Pancreas (tissue), 10 donors: ENCODE measurements around the gene RPTOR. TPM values are rescaled to one million over a fixed set of nuclear protein-coding genes. Genes with fewer than 3 reads are reported as not detected.

Experiments
- ATAC-seq, 4 donors: fragments of 200-7000 bp; cut with Tn5 transposase; one replicate each; pipeline versions ENCODE4 v1.8.0 to v1.9.1; 2020; ENCODE audit warnings: mild to moderate bottlenecking in 4 of 4, moderate library complexity in 4 of 4
- DNase-seq, 6 donors: peaks; one replicate each; pipeline ENCODE4 v3.0.0-alpha.2; 2020
- FAIRE-seq: peaks from 2 replicates; lab custom pipeline; 2012; peaks lifted over from hg19 to GRCh38; lab: Jason Lieb, UNC
- H3K27ac ChIP-seq, 4 donors: fragments of 200-600 bp; sonication (generic); 1 replicate in 3 of 4; 2 replicates in 1 of 4; pipeline versions ENCODE4 v1.5.0 to v1.8.0; 2020
- H3K27me3 ChIP-seq, 4 donors: fragments of 200-600 bp; one replicate each; pipeline ENCODE4 v1.8.0; 2021
- H3K36me3 ChIP-seq, 3 donors: fragments of 200-600 bp; sonication (generic) in 1 of 3; one replicate each; pipeline versions ENCODE4 v1.5.0 to v1.8.0; 2020 to 2021
- H3K4me1 ChIP-seq, 3 donors: fragments of 200-600 bp; one replicate each; pipeline ENCODE4 v1.8.0; 2021
- H3K4me3 ChIP-seq, 4 donors: fragments of 200-600 bp; sonication (generic) in 2 of 4; one replicate each; pipeline versions ENCODE4 v1.5.0 to v1.8.0; 2020 to 2021
- H3K9me3 ChIP-seq, 4 donors: fragments of 200-600 bp; one replicate each; pipeline ENCODE4 v1.8.0; 2021
- CTCF ChIP-seq, 4 donors: fragments of 200-600 bp; sonication (generic) in 3 of 4; IDR thresholded peaks; one replicate each; pipeline versions ENCODE4 v1.5.0 to v1.8.0; 2021; ENCODE audit warnings: antibody characterized with exemption in 4 of 4
- WGBS, 2 donors: extraction: QIAGEN DNeasy Blood & Tissue Kit; methylation state at CpG; one replicate each; pipeline ENCODE4 v1.1.7; 2013; 5-methylcytosine and 5-hydroxymethylcytosine counted together
- intact Hi-C, 3 donors: fragments of 100-400 bp; cut with DNase I; formaldehyde crosslinking; loops; one replicate each; pipeline versions ENCODE4 v1.11.1 to v1.14.2; 2022
- polyA plus RNA-seq, 2 donors: library from polyadenylated mRNA; stranded (reverse); fragments of 200-250 nt; gene quantifications; one replicate each; pipeline ENCODE4 v1.2.3, GENCODE V29; 2013
- total RNA-seq, 6 donors: library from RNA; stranded (reverse); fragmentation: NEBNext Ultra II Directional in 4 of 6; extraction: Animal tissue kit (Norgen Biotek cat#: 25700) in 4 of 6; gene quantifications; one replicate each; pipeline versions ENCODE4 v1.2.1 to v1.2.4, GENCODE V29; 2021 to 2023
- donor health status: healthy with polysubstance abuse.
- donor health status: DM: no; HTN: no; CAD: no; lungs with moderate emphysema.
- donor health status: DM: no; HTN: no; CAD: no.
- donor health status: control.
- donor health status: control.
- donor health status: Bipolar disorder and iron deficiency.
- donor health status: DM: yes; HTN: yes; CAD: no.
- donor health status: DM: no; HTN: no; CAD: no.
- donor health status: DM: no; HTN: no; CAD: no.
- donor health status: DM: yes; HTN: yes; CAD: no.

Gene RPTOR
- total and polyA plus RNA-seq, 8 donors, result 5.0 to 18.9 (median 13.2) TPM

GRCh38 chr17:80826955-80827645 lies 282.5 kb downstream of the RPTOR start:
- DNase-seq (peak in 1 of 6 donors; percentile 52), FAIRE-seq (no peak), ATAC-seq (peak in 1 of 4 donors; percentile 77)
- Histone ChIP-seq H3K27ac (no peak overlapping the region), H3K4me3 (no peak overlapping the region), H3K4me1 (no peaks in the 10 kb centered on the region), H3K9me3 (no peaks in the 10 kb centered on the region), H3K36me3 (no peaks in the 10 kb centered on the region), H3K27me3 (no peaks in the 10 kb centered on the region)
- intact Hi-C loops, result no loop called here
- TF ChIP-seq CTCF (IDR thresholded peaks at IDR 0.05), result no peak
- WGBS, 2 donors, result 89 to 93% methylated on average over 20 of the region's 20 CpGs

GRCh38 chr17:80827646-80828643 lies 283.3 kb downstream of the RPTOR start:
- H3K9me3 ChIP-seq, result no peaks in the 10 kb centered on the region
- peak in 1 of 4 donors; percentile 33 for ATAC-seq
- no peak overlapping the region for H3K4me3 ChIP-seq
- peak in 1 of 6 donors; percentile 31 for DNase-seq
- no peaks in the 10 kb centered on the region for H3K4me1 ChIP-seq
- intact Hi-C loops, result no loop called here
- TF ChIP-seq CTCF (IDR thresholded peaks at IDR 0.05), result no peak
- H3K27me3 ChIP-seq, result no peaks in the 10 kb centered on the region
- H3K36me3 ChIP-seq, result no peaks in the 10 kb centered on the region
- no peak for FAIRE-seq
- no peak overlapping the region for H3K27ac ChIP-seq
- WGBS, 2 donors, result 89 to 90% methylated on average over 34 of the region's 34 CpGs

- no peak for TF ChIP-seq CTCF (IDR thresholded peaks at IDR 0.05)
- Histone ChIP-seq H3K4me1 (no peaks in the 10 kb centered on the region), H3K9me3 (no peaks in the 10 kb centered on the region), H3K27ac (no peak overlapping the region), H3K27me3 (no peaks in the 10 kb centered on the region), H3K36me3 (no peaks in the 10 kb centered on the region), H3K4me3 (no peak overlapping the region)
- no peak for ATAC-seq
- FAIRE-seq, result no peak
- WGBS, 2 donors, result 93 to 94% methylated on average over 26 of the region's 26 CpGs
- intact Hi-C loops, result no loop called here
- peak in 1 of 6 donors; percentile 47 for DNase-seq
Observed at GRCh38 chr17:80829166-80829813, 284.7 kb downstream of the RPTOR start.

GRCh38 chr17:80830020-80830780 lies 285.6 kb downstream of the RPTOR start:
- FAIRE-seq (no peak), DNase-seq (peak in 1 of 6 donors; percentile 37), ATAC-seq (no peak)
- Histone ChIP-seq H3K27ac (no peak overlapping the region), H3K4me1 (no peaks in the 10 kb centered on the region), H3K9me3 (no peaks in the 10 kb centered on the region), H3K36me3 (no peaks in the 10 kb centered on the region), H3K27me3 (no peaks in the 10 kb centered on the region), H3K4me3 (no peak overlapping the region)
- intact Hi-C loops, result no loop called here
- no peak for TF ChIP-seq CTCF (IDR thresholded peaks at IDR 0.05)
- 96 to 98% methylated on average over 27 of the region's 27 CpGs for WGBS, 2 donors
